Activated CD4-positive, CD25-positive, alpha-beta regulatory T cell treated with anti-CD3 and anti-CD28 coated beads, Interleukin-2, amount 50 U/mL, for 72 hours (primary cell): Measurements from ENCODE around the gene PIGV.

Source experiments
- DNase-seq: peaks from one replicate; pipeline ENCODE4 v3.0.0; 2021

The PIGV gene

DNA sequence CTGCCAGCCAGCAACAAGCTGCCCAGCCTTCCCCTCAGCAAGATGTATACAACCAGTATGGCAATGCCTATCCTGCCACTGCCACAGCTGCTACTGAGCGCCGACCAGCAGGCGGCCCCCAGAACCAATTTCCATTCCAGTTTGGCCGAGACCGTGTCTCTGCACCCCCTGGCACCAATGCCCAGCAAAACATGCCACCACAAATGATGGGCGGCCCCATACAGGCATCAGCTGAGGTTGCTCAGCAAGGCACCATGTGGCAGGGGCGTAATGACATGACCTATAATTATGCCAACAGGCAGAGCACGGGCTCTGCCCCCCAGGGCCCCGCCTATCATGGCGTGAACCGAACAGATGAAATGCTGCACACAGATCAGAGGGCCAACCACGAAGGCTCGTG, 13.3 kb upstream of the PIGV start:
- DNase-seq = no peak

DNA sequence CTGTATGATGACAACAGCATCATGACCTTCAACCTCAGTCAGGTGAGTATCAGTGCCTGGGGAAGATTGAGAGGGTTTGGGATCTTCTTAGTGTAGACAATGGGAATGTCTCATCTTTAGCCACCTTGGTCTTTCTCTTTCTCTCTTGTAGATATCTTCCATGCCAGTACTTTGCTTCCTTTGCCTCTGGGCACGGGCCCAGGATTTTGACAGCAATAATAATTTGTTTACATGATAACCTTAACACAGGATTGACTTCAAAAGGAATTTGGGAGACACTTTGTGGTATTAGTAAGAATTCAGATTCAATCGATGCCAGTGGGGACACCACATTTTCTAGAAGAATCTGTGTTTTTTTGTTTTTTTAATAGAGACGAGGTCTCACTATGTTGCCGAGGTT, 12.1 kb upstream of the PIGV start:
- no peak for DNase-seq

DNA sequence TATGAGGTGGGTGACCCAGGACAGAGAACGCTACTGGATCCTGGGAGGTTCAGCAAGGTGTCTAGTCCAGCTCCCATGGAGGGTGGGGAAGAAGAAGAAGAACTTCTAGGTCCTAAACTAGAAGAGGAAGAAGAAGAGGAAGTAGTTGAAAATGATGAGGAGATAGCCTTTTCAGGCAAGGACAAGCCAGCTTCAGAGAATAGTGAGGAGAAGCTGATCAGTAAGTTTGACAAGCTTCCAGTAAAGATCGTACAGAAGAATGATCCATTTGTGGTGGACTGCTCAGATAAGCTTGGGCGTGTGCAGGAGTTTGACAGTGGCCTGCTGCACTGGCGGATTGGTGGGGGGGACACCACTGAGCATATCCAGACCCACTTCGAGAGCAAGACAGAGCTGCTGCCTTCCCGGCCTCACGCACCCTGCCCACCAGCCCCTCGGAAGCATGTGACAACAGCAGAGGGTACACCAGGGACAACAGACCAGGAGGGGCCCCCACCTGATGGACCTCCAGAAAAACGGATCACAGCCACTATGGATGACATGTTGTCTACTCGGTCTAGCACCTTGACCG, 8.6 kb upstream of the PIGV start:
- DNase-seq = no peak

DNA sequence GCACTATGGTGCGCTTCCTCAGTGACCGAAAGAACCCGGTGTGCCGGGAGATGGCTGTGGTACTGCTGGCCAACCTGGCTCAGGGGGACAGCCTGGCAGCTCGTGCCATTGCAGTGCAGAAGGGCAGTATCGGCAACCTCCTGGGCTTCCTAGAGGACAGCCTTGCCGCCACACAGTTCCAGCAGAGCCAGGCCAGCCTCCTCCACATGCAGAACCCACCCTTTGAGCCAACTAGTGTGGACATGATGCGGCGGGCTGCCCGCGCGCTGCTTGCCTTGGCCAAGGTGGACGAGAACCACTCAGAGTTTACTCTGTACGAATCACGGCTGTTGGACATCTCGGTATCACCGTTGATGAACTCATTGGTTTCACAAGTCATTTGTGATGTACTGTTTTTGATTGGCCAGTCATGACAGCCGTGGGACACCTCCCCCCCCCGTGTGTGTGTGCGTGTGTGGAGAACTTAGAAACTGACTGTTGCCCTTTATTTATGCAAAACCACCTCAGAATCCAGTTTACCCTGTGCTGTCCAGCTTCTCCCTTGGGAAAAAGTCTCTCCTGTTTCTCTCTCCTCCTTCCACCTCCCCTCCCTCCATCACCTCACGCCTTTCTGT, 7.3 kb upstream of the PIGV start:
- DNase-seq = no peak

DNA sequence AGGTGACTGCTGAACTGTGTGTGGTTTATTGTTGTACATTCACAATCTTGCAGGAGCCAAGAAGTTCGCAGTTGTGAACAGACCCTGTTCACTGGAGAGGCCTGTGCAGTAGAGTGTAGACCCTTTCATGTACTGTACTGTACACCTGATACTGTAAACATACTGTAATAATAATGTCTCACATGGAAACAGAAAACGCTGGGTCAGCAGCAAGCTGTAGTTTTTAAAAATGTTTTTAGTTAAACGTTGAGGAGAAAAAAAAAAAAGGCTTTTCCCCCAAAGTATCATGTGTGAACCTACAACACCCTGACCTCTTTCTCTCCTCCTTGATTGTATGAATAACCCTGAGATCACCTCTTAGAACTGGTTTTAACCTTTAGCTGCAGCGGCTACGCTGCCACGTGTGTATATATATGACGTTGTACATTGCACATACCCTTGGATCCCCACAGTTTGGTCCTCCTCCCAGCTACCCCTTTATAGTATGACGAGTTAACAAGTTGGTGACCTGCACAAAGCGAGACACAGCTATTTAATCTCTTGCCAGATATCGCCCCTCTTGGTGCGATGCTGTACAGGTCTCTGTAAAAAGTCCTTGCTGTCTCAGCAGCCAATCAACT, 6.4 kb upstream of the PIGV start:
- DNase-seq = no peak

DNA sequence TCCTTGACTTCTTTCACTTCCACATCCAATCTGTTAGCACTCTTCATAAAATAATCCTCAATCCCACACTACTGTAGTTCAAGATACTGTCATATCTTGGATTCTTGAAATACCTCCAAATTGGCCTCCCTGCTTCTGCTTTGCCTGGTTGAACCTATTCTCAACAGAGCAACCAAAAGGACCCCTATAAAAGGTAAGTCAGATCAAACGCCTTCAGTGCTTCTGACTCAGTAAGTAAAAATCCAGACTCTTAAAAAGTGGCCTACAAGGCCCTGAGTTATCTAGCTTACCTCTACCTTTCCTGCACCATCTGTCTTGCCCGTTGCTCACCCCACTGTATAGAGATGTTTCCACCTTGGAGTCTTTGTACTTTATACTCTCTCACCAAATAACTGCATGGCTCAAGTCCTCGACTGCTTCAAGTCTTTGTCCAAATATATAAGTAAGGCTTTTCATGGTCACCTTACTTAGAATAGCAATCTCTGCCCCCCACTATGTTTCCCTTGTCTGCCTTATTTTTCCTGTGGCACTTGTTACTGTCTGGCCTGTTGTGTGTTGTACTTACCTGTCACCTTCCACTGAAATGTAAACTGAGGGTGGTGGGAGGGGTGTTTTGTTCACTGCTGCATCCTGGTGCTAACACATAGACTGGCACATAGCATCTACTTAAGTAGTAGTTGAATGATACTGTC, 5.1 kb upstream of the PIGV start:
- DNase-seq = no peak

DNA sequence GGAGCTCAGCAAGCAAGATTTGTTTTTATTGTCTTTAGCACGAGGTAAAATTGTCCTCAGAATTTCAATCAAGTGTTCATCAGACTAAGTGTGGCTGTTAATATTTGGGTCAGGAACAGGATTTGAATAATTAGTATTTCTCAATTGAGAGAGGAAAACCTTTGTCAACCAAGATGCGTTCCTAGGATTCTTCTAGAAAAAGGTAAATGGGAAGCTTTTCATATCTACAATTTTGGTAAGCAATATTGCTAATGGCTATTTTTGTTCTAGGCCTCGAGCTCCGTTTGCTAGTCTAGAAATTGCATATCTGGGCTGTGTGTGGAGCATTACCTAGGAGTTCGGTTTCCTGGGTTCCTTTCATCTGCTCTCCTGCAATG, 4.1 kb upstream of the PIGV start:
- no peak for DNase-seq

DNA sequence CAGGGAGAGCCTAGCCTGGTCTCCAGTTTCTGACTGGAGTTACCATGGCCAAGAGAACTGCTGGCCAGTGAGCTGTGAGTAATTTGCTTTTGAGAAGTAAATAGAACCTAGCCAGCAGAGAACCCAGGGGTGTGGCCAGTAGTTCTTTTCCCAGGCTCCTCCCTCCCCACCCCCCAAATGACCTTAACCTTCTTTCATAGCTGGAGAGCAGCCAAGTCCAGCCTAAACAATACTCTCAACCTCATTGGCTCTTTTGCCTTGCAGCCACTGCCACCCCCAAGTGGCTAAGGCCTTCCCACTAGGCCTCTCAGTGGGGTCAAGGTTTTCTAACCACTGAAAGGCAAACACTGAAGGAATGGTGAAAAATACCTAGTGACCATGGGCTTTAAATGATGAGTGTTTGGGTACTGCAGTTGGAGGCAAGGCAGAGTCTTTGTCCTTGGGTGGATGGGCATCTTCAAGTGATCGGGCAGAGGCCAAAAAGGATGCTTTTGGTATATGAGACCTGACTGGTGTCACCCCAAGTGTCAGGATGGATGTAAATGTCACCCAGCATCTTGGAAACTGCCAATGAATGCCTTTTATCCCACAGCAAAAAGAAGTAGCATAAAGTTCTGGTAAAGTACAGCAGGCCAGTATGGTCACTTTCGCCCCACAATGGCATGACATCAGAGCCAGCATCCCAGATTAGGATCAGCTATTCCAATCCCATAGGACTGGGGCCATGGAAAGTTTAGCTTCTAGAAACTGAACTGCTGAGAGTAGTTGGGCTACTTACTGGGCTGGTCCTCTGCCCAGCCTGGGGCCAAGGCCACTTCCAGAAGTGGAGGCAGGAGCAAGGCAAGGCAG, 3.5 kb upstream of the PIGV start:
- no peak for DNase-seq

DNA sequence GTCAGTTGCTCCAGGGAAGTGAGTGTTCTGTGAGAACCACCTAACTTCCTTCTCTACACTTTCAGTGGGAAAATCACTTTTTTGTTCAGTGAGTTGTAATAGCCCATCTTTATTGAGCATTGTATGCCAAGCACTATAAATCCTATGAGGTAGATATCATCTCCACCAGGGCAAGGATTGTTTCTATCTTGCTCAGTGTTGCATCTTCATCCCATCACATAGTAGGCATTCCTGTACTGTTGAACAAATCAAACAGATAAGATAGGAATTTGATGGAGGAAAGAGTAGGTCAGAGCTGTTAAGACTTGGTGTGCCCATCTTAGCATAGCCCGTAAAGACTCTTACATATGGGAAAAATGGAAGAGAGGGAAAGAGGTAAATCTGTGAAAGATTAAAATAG, 2.9 kb upstream of the PIGV start:
- no peak for DNase-seq

DNA sequence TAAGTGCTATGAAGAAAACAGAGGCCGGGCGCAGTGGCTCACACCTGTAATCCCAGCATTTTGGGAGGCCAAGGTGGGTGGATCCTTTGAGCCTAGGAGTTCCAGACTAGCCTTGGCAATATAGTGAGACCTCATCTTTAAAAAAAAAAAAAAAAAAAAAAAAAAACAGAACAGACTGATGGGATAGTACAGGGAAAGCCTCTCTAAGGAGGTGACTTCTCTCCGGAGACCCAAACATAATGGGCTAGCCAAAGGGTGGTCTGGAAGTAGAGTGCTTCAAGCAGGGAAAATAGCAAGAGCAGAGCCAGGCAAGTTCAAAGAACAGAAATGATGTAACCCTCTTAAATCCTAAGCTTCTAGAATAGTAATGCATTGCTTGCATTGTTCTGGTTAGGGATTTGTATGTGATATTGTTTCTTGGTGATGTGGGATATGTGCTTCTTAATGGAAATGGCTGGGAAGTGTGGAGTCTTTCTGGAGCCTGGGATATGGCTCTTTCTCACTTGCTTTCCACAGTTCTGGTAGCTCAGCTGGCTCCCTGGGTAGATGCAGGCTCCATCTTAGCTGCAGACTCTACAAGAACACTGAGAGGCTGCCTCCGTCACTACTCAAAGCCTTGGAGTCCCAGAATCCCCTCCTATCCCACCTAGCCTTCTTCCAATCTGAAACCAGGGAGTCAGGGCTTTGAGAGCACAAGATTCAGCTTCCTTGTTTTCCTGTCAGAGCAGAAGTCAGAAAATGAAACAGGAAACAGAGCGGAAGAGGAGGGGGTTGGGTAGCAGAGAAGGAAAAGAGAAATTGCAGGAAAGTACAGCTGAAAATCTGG, 1.9 kb upstream of the PIGV start:
- no peak for DNase-seq

DNA sequence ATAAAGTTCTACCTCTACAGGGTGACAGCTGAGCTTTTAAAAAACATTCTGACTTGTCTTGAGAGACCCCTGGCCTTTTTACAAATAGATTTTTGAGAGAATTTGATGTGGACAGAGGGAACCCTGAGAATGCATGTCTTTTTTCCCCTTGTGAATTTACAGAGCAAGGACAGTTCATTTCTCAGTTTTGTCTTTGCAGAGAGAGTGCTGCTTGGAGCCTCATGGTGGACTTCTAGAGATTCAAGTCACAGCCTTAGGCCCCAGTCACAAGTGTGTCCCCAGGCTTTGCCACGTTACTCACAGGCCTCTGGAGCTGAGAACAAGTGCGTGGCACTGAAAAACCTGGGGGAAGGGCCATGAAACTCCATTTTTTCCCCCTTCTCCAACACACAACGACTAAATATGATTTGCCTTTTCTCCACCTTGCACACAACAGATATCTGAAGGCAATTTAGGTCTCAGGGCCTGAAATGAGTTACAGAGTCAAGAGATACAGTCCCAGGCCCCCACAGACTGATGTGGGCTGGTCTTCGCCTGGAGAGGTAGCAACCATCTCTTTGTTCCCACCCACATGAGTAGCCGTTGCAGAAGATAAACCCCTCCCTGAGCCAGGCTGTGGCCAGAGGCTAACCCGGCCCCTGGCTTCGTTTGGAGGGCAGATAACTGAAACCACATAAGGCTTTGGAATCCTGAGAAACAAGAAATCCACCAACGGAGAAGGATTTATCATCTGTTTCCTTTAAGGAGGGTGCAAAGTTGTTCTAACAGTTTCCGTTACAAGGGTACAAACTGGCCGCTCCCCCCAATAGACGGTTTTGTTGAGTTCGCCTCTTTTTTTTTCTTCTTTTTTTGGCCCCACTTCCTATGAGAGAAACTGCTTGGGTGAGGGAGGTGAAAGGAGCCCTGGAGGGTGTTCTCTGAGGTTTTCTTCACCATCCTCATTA, 1.0 kb upstream of the PIGV start:
- peak; percentile 40 for DNase-seq

DNA sequence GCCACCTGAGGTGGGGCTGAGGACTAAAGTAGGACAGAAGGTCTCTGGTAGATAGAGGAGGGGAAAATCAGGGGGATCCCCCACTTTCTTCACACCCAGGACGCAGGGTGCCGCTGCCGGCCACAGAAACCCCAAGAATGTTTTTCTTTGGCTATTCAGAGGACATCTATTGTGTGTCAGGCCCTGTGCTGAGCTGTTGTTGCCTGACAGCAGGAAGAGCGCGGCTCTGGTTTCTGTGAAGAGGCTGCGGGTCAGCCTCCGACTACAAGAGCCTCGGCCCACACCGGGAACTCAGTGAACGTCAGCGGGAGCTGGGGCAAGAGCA, 407 bp upstream of the PIGV start:
- DNase-seq = peak; percentile 77

DNA sequence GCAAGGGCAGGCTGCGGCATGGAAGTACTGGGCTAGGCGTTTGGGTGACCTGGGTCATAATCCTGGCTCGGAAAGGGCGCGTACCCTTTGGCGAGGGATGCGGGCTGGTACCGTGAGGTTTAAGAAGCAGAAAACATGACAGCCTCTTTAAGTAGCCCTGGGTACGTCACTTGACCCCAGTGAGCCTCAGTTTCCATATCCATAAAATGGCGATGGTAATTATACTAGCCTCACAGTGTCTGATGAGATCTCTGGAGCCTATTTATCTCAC, 700 bp downstream of the PIGV start:
- DNase-seq = no peak

DNA sequence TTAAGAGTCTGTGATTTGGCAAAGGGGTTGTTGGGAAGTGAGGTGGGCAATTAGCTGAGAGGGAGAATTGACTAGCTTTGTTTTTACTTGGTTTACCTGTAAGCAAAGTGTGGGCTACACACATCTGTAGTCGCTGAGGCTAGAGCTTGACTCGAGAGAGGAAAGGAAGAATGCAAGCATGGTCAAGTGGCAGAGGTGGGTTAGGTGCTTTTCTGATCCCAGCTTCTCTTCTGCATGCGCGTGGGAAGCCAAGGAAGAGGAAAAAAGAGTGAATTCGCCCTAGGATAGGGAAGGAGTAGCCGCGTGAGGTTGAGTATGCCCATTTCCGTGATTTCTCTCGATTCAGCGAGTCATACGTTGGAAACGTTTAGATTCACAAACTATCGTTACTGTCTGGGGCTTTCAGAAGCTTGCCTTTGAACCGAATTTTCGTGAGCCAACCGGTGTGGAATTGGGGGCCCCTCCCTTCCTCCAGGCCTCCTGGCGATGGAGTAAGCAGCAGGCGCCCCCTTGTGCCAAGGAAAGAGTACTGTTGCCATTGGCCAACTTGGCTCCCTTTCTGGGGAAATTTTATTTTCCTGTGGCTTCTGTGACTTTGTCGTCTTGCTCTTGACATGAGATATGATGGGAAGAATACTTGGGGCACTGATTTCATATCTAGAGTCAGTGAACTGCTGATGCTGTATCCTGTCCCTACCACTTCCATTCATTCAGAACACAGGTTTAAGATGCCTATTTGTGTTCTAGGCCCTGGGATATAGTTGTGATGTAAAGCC, 1.3 kb downstream of the PIGV start:
- DNase-seq = peak; percentile 75

DNA sequence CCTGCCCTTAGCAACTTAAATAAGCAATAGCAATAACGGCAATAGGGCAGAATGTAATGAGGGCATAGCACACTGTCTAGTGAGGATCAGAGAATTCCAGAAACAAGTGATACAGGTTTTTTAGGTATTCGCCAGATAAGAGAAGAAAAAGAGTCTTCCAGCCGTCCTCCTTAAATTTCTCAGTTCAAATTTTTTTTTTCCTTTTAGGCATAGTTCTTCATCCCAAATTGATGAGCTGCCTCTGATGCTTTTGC, 1.8 kb downstream of the PIGV start:
- DNase-seq = no peak

DNA sequence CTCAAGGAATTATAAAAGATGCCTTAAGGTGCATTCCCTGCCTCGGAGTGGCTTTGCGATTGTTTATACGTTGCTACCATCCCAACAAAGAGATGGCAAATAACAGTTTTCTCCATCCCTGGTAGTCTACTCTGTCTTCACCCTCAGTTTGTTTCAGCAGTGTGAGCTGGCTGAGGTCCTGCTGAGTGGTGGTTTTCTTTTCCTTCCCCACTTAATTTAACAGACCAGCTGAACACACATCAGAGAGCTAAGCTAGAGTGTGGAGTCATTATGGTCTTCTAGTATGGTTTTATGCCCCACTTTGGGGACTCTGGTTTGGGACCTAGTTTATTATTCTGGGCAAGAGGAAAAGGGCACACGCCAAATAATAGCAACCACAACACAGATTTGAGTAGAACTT, 2.2 kb downstream of the PIGV start:
- DNase-seq = no peak

DNA sequence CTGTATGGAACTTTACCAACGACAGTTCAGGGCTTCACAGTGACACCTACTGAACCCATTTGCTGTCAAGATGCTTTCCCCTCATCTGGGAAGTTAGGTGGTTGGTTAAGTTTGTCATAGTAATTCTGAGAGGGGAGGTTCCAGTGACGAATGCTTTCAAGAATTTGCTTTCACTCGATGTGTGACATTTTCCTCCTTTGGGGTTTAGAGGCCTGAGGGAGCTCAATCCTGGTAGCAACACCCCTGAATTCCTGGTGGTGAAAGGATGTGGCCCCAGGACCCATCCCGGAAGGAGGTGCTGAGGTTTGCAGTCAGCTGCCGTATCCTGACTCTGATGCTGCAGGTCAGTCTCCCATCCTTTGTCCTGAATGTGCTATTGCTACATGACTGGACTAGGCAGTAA, 2.8 kb downstream of the PIGV start:
- DNase-seq = no peak

DNA sequence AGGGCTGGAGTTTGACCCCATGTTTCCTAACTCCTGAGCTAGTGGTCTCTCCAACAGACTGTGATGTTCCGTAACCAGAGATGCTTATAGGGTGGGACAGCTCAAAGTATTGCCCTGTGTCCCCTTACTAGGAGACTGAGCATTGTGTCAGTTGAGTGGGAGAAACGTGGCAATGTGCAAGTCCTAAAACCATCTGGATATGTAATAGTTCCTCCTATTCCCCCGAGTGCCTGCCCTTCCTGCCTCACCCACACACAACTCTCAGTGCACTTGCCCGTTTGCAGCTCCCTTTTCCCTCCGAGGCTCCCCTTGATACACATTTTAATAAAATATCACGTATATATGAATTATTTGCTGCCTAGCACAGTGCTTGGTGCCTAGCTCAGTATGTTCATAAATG, 3.4 kb downstream of the PIGV start:
- DNase-seq = no peak

DNA sequence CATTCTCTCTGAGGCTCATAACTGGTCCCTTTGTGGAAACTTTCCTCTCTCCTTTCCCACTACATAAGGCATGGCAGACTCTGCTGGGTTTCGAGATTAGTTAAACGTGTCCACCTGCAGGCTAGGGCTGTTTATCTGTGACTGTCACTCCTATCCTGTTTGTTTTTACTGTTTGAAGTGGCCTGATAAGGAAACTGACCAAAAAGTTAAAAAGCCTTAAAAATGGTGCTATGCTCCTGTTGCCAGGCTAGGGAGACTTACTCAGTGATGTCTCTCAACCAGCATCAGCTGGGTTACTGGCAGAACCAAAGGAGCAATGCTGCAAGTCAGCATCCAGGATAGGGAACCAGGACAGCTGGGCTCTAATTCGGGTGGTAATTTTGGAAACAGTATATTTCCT, 3.9 kb downstream of the PIGV start:
- no peak for DNase-seq

DNA sequence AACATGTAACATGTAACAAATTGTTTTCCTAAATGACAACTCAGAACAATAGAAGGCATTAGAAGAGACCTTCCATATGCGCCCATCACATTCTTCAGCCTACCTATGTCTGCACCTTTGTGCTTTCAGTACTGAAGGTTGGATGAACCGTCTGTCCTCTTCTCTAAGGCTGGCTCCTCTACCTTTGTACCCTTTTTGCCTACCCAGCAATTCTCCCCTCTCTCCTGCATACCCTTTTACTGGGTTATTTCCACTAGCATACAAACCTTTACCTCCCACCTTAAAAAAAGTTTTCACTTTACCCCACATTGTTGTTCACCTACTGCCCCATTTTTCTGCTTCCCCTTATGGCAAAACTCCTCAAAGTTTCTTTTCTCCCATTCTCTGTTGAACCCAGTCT, 5.2 kb downstream of the PIGV start:
- no peak for DNase-seq

DNA sequence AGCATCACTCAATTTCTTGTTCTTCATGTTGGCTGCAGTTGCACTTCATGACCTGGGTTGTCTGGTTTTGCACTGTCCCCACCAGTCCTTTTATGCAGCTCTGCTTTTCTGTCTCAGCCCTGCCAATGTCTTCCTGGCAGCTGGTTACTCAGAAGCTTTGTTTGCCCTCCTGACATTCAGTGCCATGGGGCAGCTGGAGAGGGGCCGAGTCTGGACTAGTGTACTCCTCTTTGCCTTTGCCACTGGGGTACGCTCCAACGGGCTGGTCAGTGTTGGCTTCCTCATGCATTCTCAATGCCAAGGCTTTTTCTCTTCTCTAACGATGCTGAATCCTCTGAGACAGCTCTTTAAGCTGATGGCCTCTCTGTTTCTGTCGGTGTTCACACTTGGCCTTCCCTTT, 6.6 kb downstream of the PIGV start:
- no peak for DNase-seq
